IMR-90 (cell line): ENCODE results near the gene STARD6.

Source experiments
- POLR2A ChIP-seq: IDR thresholded peaks from 2 replicates; pipeline ENCODE4 v1.6.1; 2012; ENCODE audit warnings: mild to moderate bottlenecking, low read depth, low read length
- TF ChIP-seq, protein P1 (sequence below): conservative IDR thresholded peaks from 2 replicates; pipeline ENCODE4 v1.5.1; 2012; ENCODE audit warnings: mild to moderate bottlenecking, low read depth, low read length, improper control_type of control experiment
- TF ChIP-seq, protein P2 (sequence below): fragments of 150-350 bp; IDR thresholded peaks from 2 replicates; pipeline ENCODE4 v1.6.1; 2017; ENCODE audit warnings: mild to moderate bottlenecking, antibody characterized with exemption, low read length, low read depth

DNA sequence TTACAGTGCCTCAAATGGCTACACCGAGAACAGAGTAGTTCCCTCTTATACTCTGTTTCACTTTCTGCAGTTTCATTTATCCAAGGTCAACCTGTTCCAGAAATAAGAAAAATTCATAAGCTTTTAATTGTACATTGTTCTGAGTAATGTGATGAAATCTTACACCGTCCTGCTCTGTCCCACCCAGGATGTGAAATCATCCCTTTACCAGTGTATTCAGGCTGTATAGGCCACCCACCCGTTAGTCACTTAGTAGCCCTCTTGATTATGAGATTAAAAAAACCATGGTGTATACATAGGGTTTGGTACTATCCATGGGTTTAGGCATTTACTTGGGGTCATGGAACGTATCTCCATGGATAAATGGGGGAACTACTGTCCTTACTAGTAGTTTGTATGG, 29.8 kb downstream of the STARD6 start:
- TF ChIP-seq, protein P1, sequence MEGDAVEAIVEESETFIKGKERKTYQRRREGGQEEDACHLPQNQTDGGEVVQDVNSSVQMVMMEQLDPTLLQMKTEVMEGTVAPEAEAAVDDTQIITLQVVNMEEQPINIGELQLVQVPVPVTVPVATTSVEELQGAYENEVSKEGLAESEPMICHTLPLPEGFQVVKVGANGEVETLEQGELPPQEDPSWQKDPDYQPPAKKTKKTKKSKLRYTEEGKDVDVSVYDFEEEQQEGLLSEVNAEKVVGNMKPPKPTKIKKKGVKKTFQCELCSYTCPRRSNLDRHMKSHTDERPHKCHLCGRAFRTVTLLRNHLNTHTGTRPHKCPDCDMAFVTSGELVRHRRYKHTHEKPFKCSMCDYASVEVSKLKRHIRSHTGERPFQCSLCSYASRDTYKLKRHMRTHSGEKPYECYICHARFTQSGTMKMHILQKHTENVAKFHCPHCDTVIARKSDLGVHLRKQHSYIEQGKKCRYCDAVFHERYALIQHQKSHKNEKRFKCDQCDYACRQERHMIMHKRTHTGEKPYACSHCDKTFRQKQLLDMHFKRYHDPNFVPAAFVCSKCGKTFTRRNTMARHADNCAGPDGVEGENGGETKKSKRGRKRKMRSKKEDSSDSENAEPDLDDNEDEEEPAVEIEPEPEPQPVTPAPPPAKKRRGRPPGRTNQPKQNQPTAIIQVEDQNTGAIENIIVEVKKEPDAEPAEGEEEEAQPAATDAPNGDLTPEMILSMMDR, result no peak
- no peak for TF ChIP-seq POLR2A
- TF ChIP-seq, protein P2, sequence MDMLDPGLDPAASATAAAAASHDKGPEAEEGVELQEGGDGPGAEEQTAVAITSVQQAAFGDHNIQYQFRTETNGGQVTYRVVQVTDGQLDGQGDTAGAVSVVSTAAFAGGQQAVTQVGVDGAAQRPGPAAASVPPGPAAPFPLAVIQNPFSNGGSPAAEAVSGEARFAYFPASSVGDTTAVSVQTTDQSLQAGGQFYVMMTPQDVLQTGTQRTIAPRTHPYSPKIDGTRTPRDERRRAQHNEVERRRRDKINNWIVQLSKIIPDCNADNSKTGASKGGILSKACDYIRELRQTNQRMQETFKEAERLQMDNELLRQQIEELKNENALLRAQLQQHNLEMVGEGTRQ, result no peak
